ENCODE data around the gene PTPRG.

GRCh38 chr3:61714225-61714624, 152.9 kb downstream of the PTPRG start:
- TF ChIP-seq CTCF (IDR thresholded peaks at IDR 0.05; ENCODE audit: low read depth, low read length) (no peak), EZH2phosphoT487 (IDR thresholded peaks at IDR 0.05; ENCODE audit: low read depth) (no peak)

Measured in OCI-LY3 (cell line).